H1 (cell line): ENCODE measurements around the gene TBC1D22A.

Experiments used
- BCL11A ChIP-seq, 2 experiments: IDR thresholded peaks; one replicate each; pipeline ENCODE4 v1.6.1; 2011; ENCODE audit warnings: low read depth in 2 of 2, low read length in 2 of 2, mild to moderate bottlenecking in 2 of 2
- CBX8 ChIP-seq: fragments of 300-800, 300-1000 bp; sonication (generic); IDR thresholded peaks from 2 replicates; pipeline ENCODE4 v1.7.1; 2016; ENCODE audit warnings: low read depth, low read length, borderline replicate concordance
- CREB1 ChIP-seq: IDR thresholded peaks from 2 replicates; pipeline ENCODE4 v1.6.1; 2012; ENCODE audit warnings: inconsistent platforms
- EP300 ChIP-seq, 2 experiments: IDR thresholded peaks; 1 replicate in 1 of 2; 2 replicates in 1 of 2; pipeline ENCODE4 v1.6.1; 2011 to 2012; ENCODE audit warnings: low read depth in 2 of 2, low read length in 2 of 2, mild to moderate bottlenecking in 2 of 2, borderline replicate concordance in 1 of 2, inconsistent platforms in 1 of 2, moderate library complexity in 1 of 2
- EZH2 ChIP-seq: fragments of 200-600 bp; sonication (generic); IDR thresholded peaks from 2 replicates; pipeline ENCODE4 v1.7.1; 2012; ENCODE audit warnings: low read depth, mild to moderate bottlenecking, moderate library complexity, low read length, inconsistent platforms; ENCODE audit not compliant: severe bottlenecking
- KDM5A ChIP-seq: fragments of 200-600 bp; IDR thresholded peaks from 2 replicates; pipeline ENCODE4 v1.7.1; 2012; ENCODE audit warnings: mild to moderate bottlenecking, low read length, inconsistent platforms, mixed read lengths
- POLR2A ChIP-seq, 2 experiments: IDR thresholded peaks; 1 replicate in 1 of 2; 2 replicates in 1 of 2; pipeline ENCODE4 v1.6.1; 2011; ENCODE audit warnings: low read depth in 2 of 2, low read length in 2 of 2, mild to moderate bottlenecking in 2 of 2; ENCODE audit errors: control extremely low read depth in 1 of 2
- POLR2AphosphoS5 ChIP-seq: IDR thresholded peaks from 2 replicates; pipeline ENCODE4 v1.6.1; 2011; ENCODE audit warnings: low read depth, low read length
- RAD21 ChIP-seq, 2 experiments: IDR thresholded peaks in 1 of 2; conservative IDR thresholded peaks in 1 of 2; 2 replicates each; pipeline ENCODE4 v1.6.1; 2011; ENCODE audit warnings: low read depth in 2 of 2, low read length in 2 of 2, improper control_type of control experiment in 1 of 2, inconsistent platforms in 1 of 2, mild to moderate bottlenecking in 1 of 2, moderate library complexity in 1 of 2
- TF ChIP-seq, protein P1 (sequence below), 3 experiments: IDR thresholded peaks; 1 replicate in 2 of 3; 2 replicates in 1 of 3; pipeline versions ENCODE4 v1.5.1 to v1.6.1; 2011; ENCODE audit warnings: low read length in 3 of 3, mild to moderate bottlenecking in 3 of 3, inconsistent platforms in 2 of 3, low read depth in 1 of 3, moderate library complexity in 1 of 3; ENCODE audit not compliant: insufficient read depth in 1 of 3; ENCODE audit errors: control extremely low read depth in 1 of 3
- TF ChIP-seq, protein P2 (sequence below): IDR thresholded peaks from 2 replicates; pipeline ENCODE4 v1.6.1; 2011; ENCODE audit warnings: low read length, improper control_type of control experiment
- TF ChIP-seq, protein P3 (sequence below): IDR thresholded peaks from 2 replicates; pipeline ENCODE4 v1.6.1; 2011; ENCODE audit warnings: low read depth, mild to moderate bottlenecking, low read length; ENCODE audit not compliant: insufficient read depth

DNA sequence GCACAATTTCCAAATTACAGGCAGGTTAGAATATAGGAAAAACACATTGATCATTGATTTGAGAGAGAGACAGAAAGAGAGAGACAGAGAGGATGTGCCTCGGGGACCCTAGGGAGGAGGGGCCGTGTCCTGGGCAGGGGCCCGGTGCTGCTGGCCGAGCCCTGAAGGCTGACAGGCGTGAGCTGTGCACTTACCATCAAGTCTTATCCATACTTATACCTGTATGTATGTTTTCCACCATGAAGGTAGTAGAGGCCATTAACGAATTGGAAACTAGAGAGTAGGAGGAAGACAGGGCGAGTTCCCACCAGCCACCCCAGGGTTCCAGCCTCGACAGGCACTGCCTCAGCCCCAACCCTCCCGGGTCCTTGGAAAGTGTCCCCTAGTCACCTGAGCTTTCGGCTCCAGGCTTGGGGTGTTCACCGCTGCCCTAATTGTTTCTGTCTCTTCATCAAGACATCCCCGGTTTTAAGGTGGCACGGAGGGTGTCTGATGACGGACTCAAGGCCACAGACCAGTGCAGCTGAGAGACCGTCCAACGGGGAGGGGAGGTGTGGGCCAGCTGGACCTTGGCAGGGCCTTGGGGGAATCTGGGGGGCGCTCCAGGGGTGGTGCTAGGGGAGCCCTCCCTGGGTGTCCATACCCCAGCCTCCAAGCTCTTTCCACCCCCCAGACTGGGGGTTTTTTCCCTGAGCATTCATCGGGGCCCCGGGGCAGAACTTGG, 431.3 kb downstream of the TBC1D22A start:
- TF ChIP-seq POLR2AphosphoS5 (no peak), RAD21 (IDR thresholded peaks at IDR 0.05 in 1 of 2, conservative IDR thresholded peaks at IDR 0.05 in 1 of 2; ENCODE audit: low read depth in 2 of 2, low read length in 2 of 2) (no peak), BCL11A (IDR thresholded peaks at IDR 0.05; ENCODE audit: low read depth in 2 of 2, low read length in 2 of 2) (no peak), CBX8 (no peak), POLR2A (IDR thresholded peaks at IDR 0.05; ENCODE audit: control extremely low read depth in 1 of 2, low read depth in 2 of 2, low read length in 2 of 2) (no peak), EZH2 (no peak), CREB1 (no peak), KDM5A (no peak), EP300 (IDR thresholded peaks at IDR 0.05; ENCODE audit: borderline replicate concordance in 1 of 2, low read depth in 2 of 2, low read length in 2 of 2) (no peak)
- TF ChIP-seq, protein P1, sequence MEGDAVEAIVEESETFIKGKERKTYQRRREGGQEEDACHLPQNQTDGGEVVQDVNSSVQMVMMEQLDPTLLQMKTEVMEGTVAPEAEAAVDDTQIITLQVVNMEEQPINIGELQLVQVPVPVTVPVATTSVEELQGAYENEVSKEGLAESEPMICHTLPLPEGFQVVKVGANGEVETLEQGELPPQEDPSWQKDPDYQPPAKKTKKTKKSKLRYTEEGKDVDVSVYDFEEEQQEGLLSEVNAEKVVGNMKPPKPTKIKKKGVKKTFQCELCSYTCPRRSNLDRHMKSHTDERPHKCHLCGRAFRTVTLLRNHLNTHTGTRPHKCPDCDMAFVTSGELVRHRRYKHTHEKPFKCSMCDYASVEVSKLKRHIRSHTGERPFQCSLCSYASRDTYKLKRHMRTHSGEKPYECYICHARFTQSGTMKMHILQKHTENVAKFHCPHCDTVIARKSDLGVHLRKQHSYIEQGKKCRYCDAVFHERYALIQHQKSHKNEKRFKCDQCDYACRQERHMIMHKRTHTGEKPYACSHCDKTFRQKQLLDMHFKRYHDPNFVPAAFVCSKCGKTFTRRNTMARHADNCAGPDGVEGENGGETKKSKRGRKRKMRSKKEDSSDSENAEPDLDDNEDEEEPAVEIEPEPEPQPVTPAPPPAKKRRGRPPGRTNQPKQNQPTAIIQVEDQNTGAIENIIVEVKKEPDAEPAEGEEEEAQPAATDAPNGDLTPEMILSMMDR (IDR thresholded peaks at IDR 0.05; ENCODE audit: control extremely low read depth in 1 of 3, insufficient read depth in 1 of 3, low read depth in 1 of 3, low read length in 3 of 3): no peak
- TF ChIP-seq, protein P2, sequence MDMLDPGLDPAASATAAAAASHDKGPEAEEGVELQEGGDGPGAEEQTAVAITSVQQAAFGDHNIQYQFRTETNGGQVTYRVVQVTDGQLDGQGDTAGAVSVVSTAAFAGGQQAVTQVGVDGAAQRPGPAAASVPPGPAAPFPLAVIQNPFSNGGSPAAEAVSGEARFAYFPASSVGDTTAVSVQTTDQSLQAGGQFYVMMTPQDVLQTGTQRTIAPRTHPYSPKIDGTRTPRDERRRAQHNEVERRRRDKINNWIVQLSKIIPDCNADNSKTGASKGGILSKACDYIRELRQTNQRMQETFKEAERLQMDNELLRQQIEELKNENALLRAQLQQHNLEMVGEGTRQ: no peak
- TF ChIP-seq, protein P3, sequence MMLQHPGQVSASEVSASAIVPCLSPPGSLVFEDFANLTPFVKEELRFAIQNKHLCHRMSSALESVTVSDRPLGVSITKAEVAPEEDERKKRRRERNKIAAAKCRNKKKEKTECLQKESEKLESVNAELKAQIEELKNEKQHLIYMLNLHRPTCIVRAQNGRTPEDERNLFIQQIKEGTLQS: no peak
